AG09319 (cell line): ENCODE results near the gene RPP25.

Experiments used
- DNase-seq: peaks from one replicate; pipeline ENCODE4 v3.0.0-alpha.2; 2010; ENCODE audit warnings: low read depth; ENCODE audit errors: extremely low read depth
- CTCF ChIP-seq: IDR thresholded peaks from 2 replicates; pipeline ENCODE4 v1.5.1; 2011; ENCODE audit warnings: low read depth, mild to moderate bottlenecking, inconsistent platforms, low read length, moderate library complexity

The RPP25 gene

GRCh38 chr15:74906450-74907162, 50.0 kb downstream of the RPP25 start, which contains the start of gene FAM219B:
TSS of gene FAM219B (minus strand) at chr15:74906851. CDS start at chr15:74906800, 51 bp downstream.
- TF ChIP-seq CTCF = no peak
- DNase-seq = peak; percentile 65

GRCh38 chr15:74906067-74906449, 50.5 kb downstream of the RPP25 start:
- TF ChIP-seq CTCF = no peak
- DNase-seq = no peak
